ENCODE results near the gene NELFE.
"Not testable (repeated sequence)": the region's sequence is repeated elsewhere in the genome, so short reads cannot be mapped to it uniquely, and the experiment has no call there.

The NELFE gene

GRCh38 chr6:31948306-31948705 lies 10.5 kb downstream of the NELFE start:
- no peak for DNase-seq

- no peak for DNase-seq
These were observed 10.9 kb downstream of the NELFE start for GRCh38 chr6:31947864-31948263.

GRCh38 chr6:31947070-31947675 lies 11.6 kb downstream of the NELFE start:
- DNase-seq: no peak

- DNase-seq: no peak
These were observed 12.3 kb downstream of the NELFE start for GRCh38 chr6:31946370-31946885.

GRCh38 chr6:31945507-31946369 lies 13.0 kb downstream of the NELFE start, which contains the start of gene CFB:
Gene CFB, plus strand, starts transcription at chr6:31946095. Its CDS starts 127 bp downstream, at chr6:31946222.
- no peak for DNase-seq

GRCh38 chr6:31945154-31945506 lies 13.6 kb downstream of the NELFE start:
- DNase-seq: no peak

- DNase-seq: no peak
These were observed 15.0 kb downstream of the NELFE start for GRCh38 chr6:31943742-31944141.

GRCh38 chr6:31940256-31940664 lies 18.5 kb downstream of the NELFE start:
- no peak for DNase-seq

GRCh38 chr6:31935823-31936222 lies 22.9 kb downstream of the NELFE start:
- DNase-seq: no peak

- DNase-seq: no peak
These were observed 23.8 kb downstream of the NELFE start for GRCh38 chr6:31935021-31935420.

GRCh38 chr6:31933537-31933936 lies 25.2 kb downstream of the NELFE start:
- DNase-seq: no peak

GRCh38 chr6:31932137-31932536 lies 26.6 kb downstream of the NELFE start:
- not testable (repeated sequence) for DNase-seq

- no peak for DNase-seq
These were observed 27.8 kb downstream of the NELFE start for GRCh38 chr6:31930962-31931361.

- DNase-seq: no peak
These were observed 30.2 kb downstream of the NELFE start for GRCh38 chr6:31928672-31928939.

- DNase-seq: no peak
These were observed 30.7 kb downstream of the NELFE start for GRCh38 chr6:31927863-31928671.

- DNase-seq: no peak
These were observed 31.4 kb downstream of the NELFE start, which contains the start of gene C2 for GRCh38 chr6:31927242-31927862. Gene C2, plus strand, starts transcription at chr6:31927717. Its CDS starts 36 bp downstream, at chr6:31927753.

- no peak for DNase-seq
These were observed 35.8 kb downstream of the NELFE start for GRCh38 chr6:31922942-31923341.

GRCh38 chr6:31920811-31921210 lies 38.0 kb downstream of the NELFE start:
- DNase-seq: no peak

GRCh38 chr6:31919624-31920303 lies 39.0 kb downstream of the NELFE start:
- DNase-seq: no peak

GRCh38 chr6:31918069-31918720 lies 40.6 kb downstream of the NELFE start:
- no peak for DNase-seq

GRCh38 chr6:31915756-31916155 lies 43.0 kb downstream of the NELFE start:
- no peak for DNase-seq

- DNase-seq: no peak
These were observed 43.4 kb downstream of the NELFE start for GRCh38 chr6:31915351-31915750.

All from NCI-H2029 treated with DMSO at 0.1 percent for 48 hours (cell line).